ENCODE measurements around the gene ZCCHC18.
"Not testable (repeated sequence)": the region's sequence is repeated elsewhere in the genome, so short reads cannot be mapped to it uniquely, and the experiment has no call there.

ZCCHC18 gene

DNA sequence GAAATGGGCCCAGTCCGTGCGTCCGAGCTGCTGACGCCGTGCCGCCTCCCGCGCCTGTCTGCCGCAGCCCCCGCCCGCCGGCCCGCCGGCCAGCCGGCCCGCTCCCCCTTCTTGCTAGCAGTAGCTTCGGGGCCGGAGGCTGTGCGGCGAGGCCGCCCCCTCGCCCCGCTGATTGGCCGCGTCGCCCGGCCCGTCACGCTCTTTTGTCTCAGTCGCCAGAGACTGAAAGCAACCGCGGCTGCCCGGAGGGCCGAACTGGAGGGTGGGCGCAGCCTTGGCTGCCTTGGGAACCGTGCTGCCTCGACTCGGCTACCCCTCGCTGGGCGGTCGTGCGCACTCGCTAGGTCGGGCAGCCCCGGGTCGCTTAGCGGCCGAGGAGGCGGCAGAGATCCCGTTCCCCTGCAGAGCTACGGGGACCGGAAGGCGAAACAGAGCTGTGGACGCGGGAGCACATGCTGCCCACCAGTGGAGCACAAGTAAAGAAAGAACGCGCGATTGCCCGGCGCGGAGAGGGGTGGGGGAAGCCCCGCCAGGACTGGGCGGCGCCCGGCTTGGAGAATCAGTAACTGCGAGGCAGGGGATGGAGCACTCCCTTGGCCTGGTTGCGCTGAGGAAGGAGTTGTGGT lies at the start of gene ZCCHC18:
ZCCHC18 (plus strand) TSS at position 198 of the 626 bp plus-strand sequence. CDS start 1,589 bp downstream, outside the sequence.
- peaks cover 5% of the 10 kb centered on the region for H3K4me1 ChIP-seq (ENCODE audit: insufficient read depth, low read length)
- H3K4me3 ChIP-seq (ENCODE audit: low read depth in 1 of 2, low read length in 2 of 2), result peak within 1 kb of the TSS; percentile 55 to 61

DNA sequence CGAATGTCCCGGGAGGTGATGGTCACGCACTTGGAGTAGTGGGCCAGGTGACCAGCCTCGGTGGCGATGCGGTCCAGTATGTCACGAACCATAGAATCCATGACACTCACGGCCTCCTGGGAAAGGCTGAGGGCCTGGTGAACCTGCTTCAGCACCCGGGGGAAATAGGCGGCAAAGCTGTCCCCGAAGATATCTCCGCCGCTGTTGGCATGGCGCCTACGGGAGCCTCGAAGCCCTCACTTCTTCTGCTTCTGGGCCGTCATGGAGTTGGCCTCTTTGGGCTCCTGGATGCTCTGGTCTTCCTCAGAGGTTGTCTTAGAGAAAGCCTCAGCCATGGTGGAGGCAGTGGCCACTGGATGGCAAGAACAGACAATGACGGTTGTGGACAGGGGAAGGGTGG lies 49.7 kb upstream of the ZCCHC18 start:
- not testable (repeated sequence) for H3K27ac ChIP-seq (ENCODE audit: low read depth, low read length); H3K4me3 ChIP-seq (ENCODE audit: low read depth in 1 of 2, low read length in 2 of 2); H3K27me3 ChIP-seq (ENCODE audit: control insufficient read depth in 1 of 2, insufficient read depth in 2 of 2, low read length in 2 of 2); H3K4me1 ChIP-seq (ENCODE audit: insufficient read depth, low read length); H3K9ac ChIP-seq (ENCODE audit: low read length); H3K36me3 ChIP-seq (ENCODE audit: insufficient read depth, low read length); H3K9me3 ChIP-seq (ENCODE audit: low read length)

More for the DNA sequence above, at the start of gene ZCCHC18:
- Histone ChIP-seq H3K27ac (ENCODE audit: low read depth, low read length) (peak within 1 kb of the TSS; percentile 49), H3K36me3 (ENCODE audit: insufficient read depth, low read length) (no peaks in the 10 kb centered on the region), H3K9me3 (ENCODE audit: low read length) (no peaks in the 10 kb centered on the region), H3K27me3 (ENCODE audit: control insufficient read depth in 1 of 2, insufficient read depth in 2 of 2, low read length in 2 of 2) (no peaks in the 10 kb centered on the region), H3K9ac (ENCODE audit: low read length) (no peak within 1 kb of the TSS)

DNA sequence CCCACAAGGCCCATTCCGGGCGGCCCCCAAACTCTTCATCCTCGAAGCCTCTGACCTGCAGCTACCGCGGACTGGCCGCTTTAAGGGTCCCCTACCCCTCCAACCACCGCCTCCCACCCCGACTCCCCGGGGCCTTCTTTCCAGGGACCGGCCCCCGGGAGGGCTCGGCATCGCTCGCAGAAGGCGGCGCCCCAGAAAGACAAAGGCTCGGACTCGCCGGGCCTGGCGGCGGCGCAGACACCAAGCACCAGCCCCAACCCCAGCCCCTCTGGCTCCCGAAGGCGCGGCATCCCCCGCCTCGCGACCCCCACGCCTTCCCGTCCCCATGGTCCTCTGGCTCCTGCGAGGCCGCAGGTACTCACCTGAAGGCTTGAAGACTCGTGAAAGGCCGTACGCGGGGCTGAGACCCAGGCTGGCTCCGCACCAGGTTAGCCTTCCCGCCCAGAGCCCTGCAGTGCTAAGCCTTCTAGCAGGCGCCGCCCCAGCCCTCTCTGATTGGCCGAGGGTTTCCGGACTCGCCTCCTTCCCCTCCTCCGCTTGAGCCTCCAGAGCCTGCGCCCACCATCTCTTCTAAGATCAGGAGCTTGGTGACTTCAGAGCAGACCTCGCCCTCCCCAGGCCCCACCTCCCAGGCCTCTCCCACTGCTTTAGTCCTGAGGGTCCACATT lies 36.4 kb upstream of the ZCCHC18 start, which contains the start of gene TMSB15C:
TMSB15C (minus strand) TSS at position 459 of the 668 bp plus-strand sequence.
- not testable (repeated sequence) for H3K36me3 ChIP-seq (ENCODE audit: insufficient read depth, low read length); H3K9ac ChIP-seq (ENCODE audit: low read length); H3K27me3 ChIP-seq (ENCODE audit: control insufficient read depth in 1 of 2, insufficient read depth in 2 of 2, low read length in 2 of 2); H3K4me3 ChIP-seq (ENCODE audit: low read depth in 1 of 2, low read length in 2 of 2); H3K27ac ChIP-seq (ENCODE audit: low read depth, low read length); H3K4me1 ChIP-seq (ENCODE audit: insufficient read depth, low read length); H3K9me3 ChIP-seq (ENCODE audit: low read length)

DNA sequence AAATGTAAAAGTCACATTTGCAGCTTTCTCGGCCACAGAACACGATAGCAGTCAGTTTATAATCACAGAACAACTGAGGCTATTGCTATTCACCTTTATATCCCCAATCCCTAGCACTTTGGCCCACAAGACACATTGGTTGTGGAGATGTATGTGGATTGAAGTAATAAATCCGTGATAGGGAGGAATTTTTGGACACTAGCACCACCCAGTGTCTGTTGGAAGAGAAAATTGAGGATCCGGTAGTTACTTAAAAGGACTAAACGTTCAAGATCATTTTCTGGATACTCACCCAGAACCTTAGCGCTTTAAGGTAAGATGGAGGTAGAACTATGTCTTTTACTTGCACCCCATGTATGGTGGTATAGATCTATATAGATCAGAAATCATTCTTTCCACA lies 34.5 kb upstream of the ZCCHC18 start:
- not testable (repeated sequence) for H3K27ac ChIP-seq (ENCODE audit: low read depth, low read length); H3K36me3 ChIP-seq (ENCODE audit: insufficient read depth, low read length); H3K9ac ChIP-seq (ENCODE audit: low read length); H3K4me1 ChIP-seq (ENCODE audit: insufficient read depth, low read length); H3K9me3 ChIP-seq (ENCODE audit: low read length); H3K27me3 ChIP-seq (ENCODE audit: control insufficient read depth in 1 of 2, insufficient read depth in 2 of 2, low read length in 2 of 2); H3K4me3 ChIP-seq (ENCODE audit: low read depth in 1 of 2, low read length in 2 of 2)

DNA sequence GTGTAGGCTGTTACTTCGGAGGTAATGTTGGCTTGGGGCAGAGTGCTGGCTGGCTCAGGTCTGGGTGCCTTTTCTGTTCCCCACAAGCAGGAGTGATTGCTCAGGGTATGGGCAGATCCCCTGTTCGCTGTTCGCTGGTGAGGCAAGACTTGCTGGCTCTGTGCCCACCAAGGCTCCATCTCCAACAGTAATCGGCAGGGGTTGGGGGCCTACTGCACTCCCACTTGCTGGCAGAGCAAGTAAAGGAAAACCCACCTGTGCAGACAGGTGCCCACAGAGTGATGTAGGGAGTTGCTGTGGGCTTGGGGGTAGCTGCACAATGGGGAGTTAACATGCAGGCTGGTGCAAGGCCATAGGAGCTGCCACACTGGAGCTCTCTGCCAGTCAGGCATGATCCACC lies 28.3 kb upstream of the ZCCHC18 start:
- Histone ChIP-seq H3K27ac (ENCODE audit: low read depth, low read length) (no peak overlapping the region), H3K4me3 (ENCODE audit: low read depth in 1 of 2, low read length in 2 of 2) (no peak overlapping the region), H3K27me3 (ENCODE audit: control insufficient read depth in 1 of 2, insufficient read depth in 2 of 2, low read length in 2 of 2) (peaks cover 0 to 8% of the 10 kb centered on the region in 2 donors), H3K9me3 (ENCODE audit: low read length) (no peaks in the 10 kb centered on the region), H3K9ac (ENCODE audit: low read length) (no peak overlapping the region), H3K36me3 (ENCODE audit: insufficient read depth, low read length) (no peaks in the 10 kb centered on the region), H3K4me1 (ENCODE audit: insufficient read depth, low read length) (no peaks in the 10 kb centered on the region)

DNA sequence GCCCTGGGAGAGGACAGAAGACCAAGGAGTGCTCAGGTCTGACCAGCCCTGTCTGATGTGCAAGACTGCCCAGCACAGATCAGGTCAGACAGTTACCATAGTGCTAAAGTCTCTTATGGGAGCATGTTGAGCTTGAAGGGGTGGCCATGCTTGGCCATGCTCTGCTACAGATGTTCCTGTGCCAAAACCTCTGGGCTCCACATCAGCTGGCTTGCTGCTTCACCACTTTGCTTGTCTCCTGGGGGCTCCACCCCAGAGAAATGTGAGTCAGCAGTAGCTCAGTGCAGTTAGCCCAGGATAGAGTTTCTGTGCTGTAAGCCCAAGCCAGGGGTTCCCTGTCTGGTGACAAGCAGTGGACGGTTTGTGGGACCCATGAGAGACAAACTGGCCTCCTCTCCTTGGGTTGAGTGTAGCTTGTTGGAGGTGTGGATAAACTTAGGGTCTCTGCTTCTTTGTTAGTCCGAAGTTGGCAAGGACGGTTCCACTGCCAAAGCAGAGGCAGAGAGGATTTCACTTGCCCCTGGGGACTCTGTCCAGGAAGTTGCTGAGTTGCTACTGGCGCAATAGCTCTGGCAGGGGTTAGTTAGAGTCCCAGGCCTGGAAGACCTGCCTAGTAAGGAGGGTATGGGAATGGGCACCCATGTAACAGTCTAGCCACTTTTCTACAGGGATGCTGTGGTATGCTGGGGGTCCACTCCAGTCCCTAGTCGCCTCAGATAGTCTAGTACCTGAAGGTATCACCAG lies 27.6 kb upstream of the ZCCHC18 start:
- H3K36me3 ChIP-seq (ENCODE audit: insufficient read depth, low read length), result no peaks in the 10 kb centered on the region
- H3K27ac ChIP-seq (ENCODE audit: low read depth, low read length), result no peak overlapping the region
- no peaks in the 10 kb centered on the region for H3K9me3 ChIP-seq (ENCODE audit: low read length)
- no peak overlapping the region for H3K9ac ChIP-seq (ENCODE audit: low read length)
- no peaks in the 10 kb centered on the region for H3K4me1 ChIP-seq (ENCODE audit: insufficient read depth, low read length)
- H3K27me3 ChIP-seq (ENCODE audit: control insufficient read depth in 1 of 2, insufficient read depth in 2 of 2, low read length in 2 of 2), result peaks cover 0 to 8% of the 10 kb centered on the region in 2 donors
- H3K4me3 ChIP-seq (ENCODE audit: low read depth in 1 of 2, low read length in 2 of 2), result no peak overlapping the region

DNA sequence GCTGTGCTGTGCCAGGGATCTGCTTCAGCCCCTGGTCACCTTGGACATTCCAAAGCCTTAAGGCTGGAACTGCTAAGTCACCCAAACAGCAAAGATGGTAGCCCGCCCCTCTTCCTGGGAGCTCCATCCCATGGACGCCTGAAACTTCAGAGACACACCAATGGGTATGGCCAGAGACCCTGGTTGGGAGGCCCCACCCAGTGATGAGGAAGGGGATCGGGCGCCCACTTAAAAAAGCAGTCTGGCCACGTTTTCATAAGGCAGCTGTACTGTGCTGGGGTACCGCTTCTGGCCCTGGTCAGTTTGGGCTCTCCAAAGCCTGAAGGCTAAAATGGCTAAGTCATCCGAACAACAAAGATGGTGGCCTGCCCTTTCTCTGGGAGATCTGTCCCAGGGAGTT lies 26.8 kb upstream of the ZCCHC18 start:
- H3K9me3 ChIP-seq (ENCODE audit: low read length), result no peaks in the 10 kb centered on the region
- no peak overlapping the region for H3K4me3 ChIP-seq (ENCODE audit: low read depth in 1 of 2, low read length in 2 of 2)
- no peak overlapping the region for H3K27ac ChIP-seq (ENCODE audit: low read depth, low read length)
- H3K4me1 ChIP-seq (ENCODE audit: insufficient read depth, low read length), result no peaks in the 10 kb centered on the region
- no peaks in the 10 kb centered on the region for H3K36me3 ChIP-seq (ENCODE audit: insufficient read depth, low read length)
- peaks cover 0 to 8% of the 10 kb centered on the region in 2 donors for H3K27me3 ChIP-seq (ENCODE audit: control insufficient read depth in 1 of 2, insufficient read depth in 2 of 2, low read length in 2 of 2)
- no peak overlapping the region for H3K9ac ChIP-seq (ENCODE audit: low read length)

DNA sequence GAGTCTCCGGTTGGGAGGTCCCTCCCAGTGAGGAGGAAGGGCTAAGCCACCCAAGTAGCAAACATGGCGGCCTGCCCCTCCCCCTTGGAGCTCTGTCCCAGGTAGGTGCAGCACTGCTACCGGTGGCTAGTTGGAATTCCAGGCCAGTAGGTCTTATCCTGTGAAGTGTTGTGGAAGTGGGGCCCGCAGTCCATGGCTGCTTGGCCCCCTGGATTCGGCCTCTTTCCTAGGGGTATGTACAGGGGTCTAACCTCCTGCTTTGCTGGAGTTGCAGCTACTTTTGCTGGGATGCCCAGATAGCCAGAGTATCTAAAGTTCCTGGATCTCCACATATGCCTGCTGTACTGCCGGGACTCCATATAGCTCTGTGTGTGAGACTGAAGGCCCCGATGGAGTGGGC lies 26.4 kb upstream of the ZCCHC18 start:
- no peaks in the 10 kb centered on the region for H3K36me3 ChIP-seq (ENCODE audit: insufficient read depth, low read length)
- H3K4me3 ChIP-seq (ENCODE audit: low read depth in 1 of 2, low read length in 2 of 2), result no peak overlapping the region
- H3K9ac ChIP-seq (ENCODE audit: low read length), result no peak overlapping the region
- H3K27ac ChIP-seq (ENCODE audit: low read depth, low read length), result no peak overlapping the region
- peaks cover 0 to 8% of the 10 kb centered on the region in 2 donors for H3K27me3 ChIP-seq (ENCODE audit: control insufficient read depth in 1 of 2, insufficient read depth in 2 of 2, low read length in 2 of 2)
- H3K9me3 ChIP-seq (ENCODE audit: low read length), result no peaks in the 10 kb centered on the region
- H3K4me1 ChIP-seq (ENCODE audit: insufficient read depth, low read length), result no peaks in the 10 kb centered on the region

DNA sequence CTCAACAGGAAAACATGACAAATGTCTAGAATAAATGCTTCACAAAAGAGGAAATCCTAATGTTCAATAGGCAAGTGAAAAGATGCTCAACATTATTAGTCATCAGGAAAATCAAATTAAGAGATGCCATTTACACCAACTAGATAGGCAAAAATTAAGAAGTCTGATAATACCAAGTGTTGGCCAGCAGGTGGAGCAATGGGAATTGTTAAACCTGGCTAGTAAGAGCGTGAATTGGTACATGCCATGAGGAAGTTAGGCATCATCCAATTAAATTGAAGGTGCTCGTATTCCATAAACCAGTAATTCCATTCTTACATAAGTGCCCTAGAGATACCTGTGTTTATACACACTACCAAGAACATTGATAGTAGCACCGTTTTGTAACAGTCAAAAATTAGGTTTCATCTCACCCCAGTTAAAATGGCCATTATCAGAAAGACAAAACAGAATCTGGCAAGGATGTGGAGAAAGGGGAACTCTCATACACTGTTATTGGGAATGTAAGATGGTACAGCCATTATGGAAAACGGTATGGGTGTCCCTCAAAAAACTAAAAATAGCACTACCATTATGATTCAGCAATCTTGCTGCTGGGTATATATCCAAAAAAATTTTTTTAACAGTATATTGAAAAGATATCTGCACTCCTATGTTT lies 14.0 kb upstream of the ZCCHC18 start:
- Histone ChIP-seq H3K27ac (ENCODE audit: low read depth, low read length) (no peak overlapping the region), H3K4me1 (ENCODE audit: insufficient read depth, low read length) (no peaks in the 10 kb centered on the region), H3K27me3 (ENCODE audit: control insufficient read depth in 1 of 2, insufficient read depth in 2 of 2, low read length in 2 of 2) (no peaks in the 10 kb centered on the region), H3K4me3 (ENCODE audit: low read depth in 1 of 2, low read length in 2 of 2) (no peak overlapping the region), H3K9ac (ENCODE audit: low read length) (no peak overlapping the region), H3K9me3 (ENCODE audit: low read length) (no peaks in the 10 kb centered on the region), H3K36me3 (ENCODE audit: insufficient read depth, low read length) (no peaks in the 10 kb centered on the region)

DNA sequence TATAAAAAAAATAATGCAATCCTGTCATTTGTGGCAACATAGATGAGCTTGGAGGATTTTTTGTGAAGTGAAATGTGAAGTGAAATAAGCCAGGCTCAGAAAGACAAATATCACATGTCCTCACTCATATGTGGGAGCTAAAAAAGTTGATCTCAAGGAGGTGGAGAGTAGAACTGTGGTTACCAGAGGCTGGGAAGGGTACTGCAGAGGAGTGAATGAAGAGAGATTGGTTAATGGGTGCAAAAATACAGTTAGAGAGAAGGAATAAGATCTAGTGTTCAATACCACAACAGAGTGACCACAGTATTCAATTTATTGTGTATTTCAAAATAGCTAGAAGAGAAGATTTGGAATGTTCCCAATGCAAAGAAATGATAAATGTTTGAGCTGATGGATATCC lies 13.4 kb upstream of the ZCCHC18 start:
- Histone ChIP-seq H3K4me3 (ENCODE audit: low read depth in 1 of 2, low read length in 2 of 2) (no peak overlapping the region), H3K36me3 (ENCODE audit: insufficient read depth, low read length) (no peaks in the 10 kb centered on the region), H3K9ac (ENCODE audit: low read length) (no peak overlapping the region), H3K27me3 (ENCODE audit: control insufficient read depth in 1 of 2, insufficient read depth in 2 of 2, low read length in 2 of 2) (no peaks in the 10 kb centered on the region), H3K27ac (ENCODE audit: low read depth, low read length) (no peak overlapping the region), H3K4me1 (ENCODE audit: insufficient read depth, low read length) (no peaks in the 10 kb centered on the region), H3K9me3 (ENCODE audit: low read length) (no peaks in the 10 kb centered on the region)

DNA sequence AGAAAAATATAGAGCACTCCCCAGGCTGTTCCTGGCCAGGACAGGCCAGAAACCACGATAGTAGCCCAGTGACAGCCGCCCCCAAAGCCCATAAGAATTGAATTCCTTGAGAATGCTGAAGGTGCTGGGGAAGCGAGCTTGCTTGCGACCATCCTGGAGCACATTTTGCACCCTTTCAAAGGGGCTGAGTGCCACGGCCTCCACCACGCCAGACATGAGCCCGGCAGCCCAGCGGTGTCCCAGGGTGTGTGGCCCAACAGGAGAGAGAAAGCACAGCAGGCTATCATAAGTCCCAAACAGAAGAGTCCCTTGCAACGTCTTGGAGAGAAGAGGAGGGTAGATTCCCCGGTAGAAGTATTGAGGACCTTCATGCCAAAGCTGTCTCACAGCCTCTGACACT lies 7.6 kb upstream of the ZCCHC18 start:
- Histone ChIP-seq H3K9me3 (ENCODE audit: low read length) (no peaks in the 10 kb centered on the region), H3K9ac (ENCODE audit: low read length) (no peak overlapping the region), H3K4me1 (ENCODE audit: insufficient read depth, low read length) (no peaks in the 10 kb centered on the region), H3K4me3 (ENCODE audit: low read depth in 1 of 2, low read length in 2 of 2) (no peak overlapping the region), H3K27me3 (ENCODE audit: control insufficient read depth in 1 of 2, insufficient read depth in 2 of 2, low read length in 2 of 2) (peaks cover 0 to 7% of the 10 kb centered on the region in 2 donors), H3K27ac (ENCODE audit: low read depth, low read length) (no peak overlapping the region), H3K36me3 (ENCODE audit: insufficient read depth, low read length) (no peaks in the 10 kb centered on the region)
